H1 (cell line): ENCODE results near the gene CLDN6. TPM values are rescaled to one million over a fixed set of nuclear protein-coding genes. Genes with fewer than 3 reads are reported as not detected.

Source experiments
- CTBP2 ChIP-seq: IDR thresholded peaks from 2 replicates; pipeline ENCODE4 v1.7.0; 2011; ENCODE audit warnings: borderline replicate concordance, mild to moderate bottlenecking, moderate library complexity, mixed read lengths, low read length; ENCODE audit not compliant: insufficient read depth, insufficient read length
- EP300 ChIP-seq, 2 experiments: IDR thresholded peaks; 1 replicate in 1 of 2; 2 replicates in 1 of 2; pipeline ENCODE4 v1.6.1; 2011 to 2012; ENCODE audit warnings: low read depth in 2 of 2, low read length in 2 of 2, mild to moderate bottlenecking in 2 of 2, borderline replicate concordance in 1 of 2, inconsistent platforms in 1 of 2, moderate library complexity in 1 of 2
- JUND ChIP-seq: IDR thresholded peaks from 2 replicates; pipeline ENCODE4 v1.6.1; 2011; ENCODE audit warnings: mild to moderate bottlenecking, improper control_type of control experiment, low read length
- KDM1A ChIP-seq: fragments of 200-600, 300-600 bp; sonication (generic); IDR thresholded peaks from 2 replicates; pipeline ENCODE4 v1.7.1; 2016; ENCODE audit warnings: mild to moderate bottlenecking, low read length, borderline replicate concordance
- NRF1 ChIP-seq: IDR thresholded peaks from 2 replicates; pipeline ENCODE4 v1.6.1; 2011; ENCODE audit warnings: mild to moderate bottlenecking, low read depth, low read length, improper control_type of control experiment
- POLR2A ChIP-seq, 2 experiments: IDR thresholded peaks; 1 replicate in 1 of 2; 2 replicates in 1 of 2; pipeline ENCODE4 v1.6.1; 2011; ENCODE audit warnings: low read depth in 2 of 2, low read length in 2 of 2, mild to moderate bottlenecking in 2 of 2; ENCODE audit errors: control extremely low read depth in 1 of 2
- RBBP5 ChIP-seq: IDR thresholded peaks from 2 replicates; pipeline ENCODE4 v1.7.1; 2012; ENCODE audit warnings: low read depth, mild to moderate bottlenecking, inconsistent platforms, low read length, moderate library complexity, borderline replicate concordance
- RNF2 ChIP-seq: fragments of 200-900, 300-1000 bp; sonication (generic); IDR thresholded peaks from 2 replicates; pipeline ENCODE4 v1.7.1; 2016; ENCODE audit warnings: borderline replicate concordance, low read depth, mild to moderate bottlenecking, antibody characterized with exemption, low read length; ENCODE audit not compliant: poor library complexity, severe bottlenecking; ENCODE audit errors: missing control alignments
- SIN3A ChIP-seq, 2 experiments: IDR thresholded peaks in 1 of 2; conservative IDR thresholded peaks in 1 of 2; 2 replicates each; pipeline ENCODE4 v1.6.1; 2011 to 2012; ENCODE audit warnings: low read length in 2 of 2, improper control_type of control experiment in 1 of 2, low read depth in 1 of 2, mild to moderate bottlenecking in 1 of 2
- SIRT6 ChIP-seq: IDR thresholded peaks from one replicate; pipeline ENCODE4 v1.7.1; 2012; ENCODE audit warnings: low read length, inconsistent platforms
- TAF1 ChIP-seq: IDR thresholded peaks from 2 replicates; pipeline ENCODE4 v1.6.1; 2011; ENCODE audit warnings: mild to moderate bottlenecking, low read depth, low read length
- ZNF274 ChIP-seq: IDR thresholded peaks from 2 replicates; pipeline ENCODE4 v1.7.0; 2012; ENCODE audit warnings: low read length, borderline replicate concordance; ENCODE audit errors: extremely low read depth
- polyA plus RNA-seq, 7 experiments: library from polyadenylated mRNA; depleted of rRNA in 3 of 7; stranded (reverse) in 5 of 7; unstranded in 2 of 7; fragments of >200 nt in 5 of 7; fragments of 200-250 nt in 2 of 7; gene quantifications; 1 replicate in 5 of 7; 2 replicates in 1 of 7; 4 replicates in 1 of 7; pipeline versions ENCODE4 v1.2.1 to v1.2.3, GENCODE V29; 2011 to 2013; ENCODE audit warnings: missing spikeins in 2 of 7, mixed read lengths in 2 of 7
- total RNA-seq: library from RNA; stranded (reverse); fragmentation: NEBNext Ultra II Directional; extraction: Animal tissue kit (Norgen Biotek cat#: 25700); gene quantifications from 2 replicates; pipeline ENCODE4 v1.2.1, GENCODE V29; 2021
- TF ChIP-seq, protein P1 (sequence below): IDR thresholded peaks from 2 replicates; pipeline ENCODE4 v1.6.1; 2012; ENCODE audit warnings: inconsistent platforms

CLDN6 gene
- total and polyA plus RNA-seq, 2 of the 8 experiments (the other 6 are each of a cell fraction or from before 2014, with no cell fraction given), result 747 to 1,115 TPM

DNA sequence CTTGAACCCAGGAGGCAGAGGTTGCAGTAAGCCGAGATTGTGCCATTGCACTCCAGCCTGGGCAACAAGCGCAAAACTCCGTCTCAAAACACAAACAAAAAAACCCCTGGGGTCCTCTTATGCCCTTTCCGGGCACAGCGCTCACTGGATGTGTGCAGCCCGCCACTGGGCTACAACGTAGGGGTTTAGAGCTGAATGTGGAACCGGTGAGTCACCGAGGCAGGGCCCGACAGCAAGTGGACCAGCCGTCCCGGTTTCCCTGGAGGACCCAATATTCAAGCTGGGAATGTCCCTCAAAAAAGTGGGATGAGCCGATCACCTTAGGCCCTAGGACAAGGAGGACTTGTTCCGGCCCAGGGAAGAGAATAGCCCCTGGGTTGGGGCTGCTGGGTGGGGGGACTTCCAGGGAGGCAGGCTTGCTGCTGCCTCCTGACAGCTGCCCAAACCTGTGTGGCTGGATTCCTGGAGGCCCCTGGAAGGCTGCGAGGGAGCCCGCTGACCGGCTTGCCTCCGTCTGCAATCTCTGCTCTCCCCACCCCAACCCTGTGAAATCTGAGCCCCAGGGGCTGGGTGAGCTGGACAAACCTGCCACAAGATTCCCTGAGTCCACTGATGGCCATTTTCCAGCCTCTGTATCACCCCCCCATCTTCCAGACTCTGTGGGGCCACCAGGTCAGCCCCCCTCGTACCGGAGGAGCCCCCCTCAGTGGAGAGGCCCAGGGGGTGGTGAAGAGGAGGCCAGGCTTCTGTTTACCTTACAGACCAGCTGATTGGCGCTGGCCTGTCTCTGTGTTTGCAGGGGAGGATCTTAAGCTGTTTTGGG lies 8.2 kb downstream of the CLDN6 start (continued):
- TF ChIP-seq EP300 (IDR thresholded peaks at IDR 0.05; ENCODE audit: borderline replicate concordance in 1 of 2, low read depth in 2 of 2, low read length in 2 of 2) (peak; percentile 4 to 88; a peak in 2 of 3 replicates), RNF2 (no peak), NRF1 (no peak), POLR2A (IDR thresholded peaks at IDR 0.05; ENCODE audit: control extremely low read depth in 1 of 2, low read depth in 2 of 2, low read length in 2 of 2) (peak; percentile 66 to 80), TAF1 (peak; percentile 77), CTBP2 (peak; percentile 98), SIRT6 (no peak), RBBP5 (peak; percentile 98), SIN3A (conservative IDR thresholded peaks at IDR 0.05 in 1 of 2, IDR thresholded peaks at IDR 0.05 in 1 of 2; ENCODE audit: low read depth in 1 of 2, low read length in 2 of 2) (peak; percentile 92 to 94; a peak in 3 of 4 replicates), JUND (no peak), ZNF274 (no peak), KDM1A (0 out of 2 replicates have a peak, but pooled peaks have one; percentile 44)
- TF ChIP-seq, protein P1, sequence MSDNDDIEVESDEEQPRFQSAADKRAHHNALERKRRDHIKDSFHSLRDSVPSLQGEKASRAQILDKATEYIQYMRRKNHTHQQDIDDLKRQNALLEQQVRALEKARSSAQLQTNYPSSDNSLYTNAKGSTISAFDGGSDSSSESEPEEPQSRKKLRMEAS, result 0 out of 2 replicates have a peak, but pooled peaks have one; percentile 33
